ENCODE data around the gene ANP32B. TPM values are rescaled to one million over a fixed set of nuclear protein-coding genes. Genes with fewer than 3 reads are reported as not detected.

Gene ANP32B
- total RNA-seq, 1 donor from 2014 or later, result 98.5 TPM

- H2AFZ ChIP-seq (ENCODE audit: low read depth, low read length), result no peak overlapping the region
- no peaks in the 10 kb centered on the region for H3K36me3 ChIP-seq (ENCODE audit: insufficient read depth, low read length)
- Mint-ChIP-seq H3K27ac (ENCODE audit: unreplicated experiment) (no peak overlapping the region), H3K4me1 (ENCODE audit: low read depth, unreplicated experiment) (peaks cover 7% of the 10 kb centered on the region), H3K36me3 (ENCODE audit: low read depth, unreplicated experiment) (peaks cover 14% of the 10 kb centered on the region), H3K27me3 (ENCODE audit: low read depth, unreplicated experiment) (no peaks in the 10 kb centered on the region), H3K9me3 (ENCODE audit: unreplicated experiment) (no peaks in the 10 kb centered on the region), H3K4me3 (ENCODE audit: unreplicated experiment) (no peak overlapping the region)
- H3K27me3 ChIP-seq (ENCODE audit: insufficient read depth, low read length), result no peaks in the 10 kb centered on the region
- no peak overlapping the region for H3K9ac ChIP-seq (ENCODE audit: low read length)
- no peaks in the 10 kb centered on the region for H4K20me1 ChIP-seq (ENCODE audit: insufficient read depth, low read length)
- no peak overlapping the region for H3K4me3 ChIP-seq (ENCODE audit: insufficient read depth, low read depth, low read length)
- H3K4me1 ChIP-seq (ENCODE audit: insufficient read depth, low read length), result peaks cover 9% of the 10 kb centered on the region
- FAIRE-seq, result no peak
- H3K9me3 ChIP-seq (ENCODE audit: insufficient read depth, low read depth, low read length), result no peaks in the 10 kb centered on the region
- no peak for TF ChIP-seq EZH2 (IDR thresholded peaks at IDR 0.05; ENCODE audit: insufficient read depth, low read length)
- no peak for TF ChIP-seq CTCF (IDR thresholded peaks at IDR 0.05; ENCODE audit: insufficient read depth, low read depth, low read length)
- no peak overlapping the region for H3K4me2 ChIP-seq (ENCODE audit: low read length)
- H3K79me2 ChIP-seq (ENCODE audit: insufficient read depth, low read length), result no peaks in the 10 kb centered on the region
- DNase-seq (ENCODE audit: low read depth), result no peak
- H3K27ac ChIP-seq (ENCODE audit: low read depth, low read length), result no peak overlapping the region
These were observed 41.6 kb downstream of the ANP32B start for GRCh38 chr9:98024702-98025101.

GRCh38 chr9:98031169-98031568, 48.0 kb downstream of the ANP32B start:
- no peak overlapping the region for H3K4me2 ChIP-seq (ENCODE audit: low read length)
- no peak for TF ChIP-seq EZH2 (IDR thresholded peaks at IDR 0.05; ENCODE audit: insufficient read depth, low read length)
- no peak for TF ChIP-seq CTCF (IDR thresholded peaks at IDR 0.05; ENCODE audit: insufficient read depth, low read depth, low read length)
- no peak overlapping the region for H3K27ac ChIP-seq (ENCODE audit: low read depth, low read length)
- no peaks in the 10 kb centered on the region for H3K27me3 ChIP-seq (ENCODE audit: insufficient read depth, low read length)
- H3K27ac Mint-ChIP-seq (ENCODE audit: unreplicated experiment), result no peak overlapping the region
- no peaks in the 10 kb centered on the region for H3K9me3 Mint-ChIP-seq (ENCODE audit: unreplicated experiment)
- no peak overlapping the region for H3K4me3 ChIP-seq (ENCODE audit: insufficient read depth, low read depth, low read length)
- no peaks in the 10 kb centered on the region for H3K9me3 ChIP-seq (ENCODE audit: insufficient read depth, low read depth, low read length)
- H3K79me2 ChIP-seq (ENCODE audit: insufficient read depth, low read length), result no peaks in the 10 kb centered on the region
- FAIRE-seq (no peak), DNase-seq (ENCODE audit: low read depth) (no peak)
- H3K4me1 ChIP-seq (ENCODE audit: insufficient read depth, low read length), result peaks cover 12% of the 10 kb centered on the region
- H3K36me3 Mint-ChIP-seq (ENCODE audit: low read depth, unreplicated experiment), result peaks cover 2% of the 10 kb centered on the region
- no peak overlapping the region for H2AFZ ChIP-seq (ENCODE audit: low read depth, low read length)
- no peak overlapping the region for H3K9ac ChIP-seq (ENCODE audit: low read length)
- H4K20me1 ChIP-seq (ENCODE audit: insufficient read depth, low read length), result no peaks in the 10 kb centered on the region
- H3K4me3 Mint-ChIP-seq (ENCODE audit: unreplicated experiment), result no peak overlapping the region
- peaks cover 5% of the 10 kb centered on the region for H3K27me3 Mint-ChIP-seq (ENCODE audit: low read depth, unreplicated experiment)
- no peaks in the 10 kb centered on the region for H3K36me3 ChIP-seq (ENCODE audit: insufficient read depth, low read length)
- H3K4me1 Mint-ChIP-seq (ENCODE audit: low read depth, unreplicated experiment), result peaks cover 7% of the 10 kb centered on the region

DNA sequence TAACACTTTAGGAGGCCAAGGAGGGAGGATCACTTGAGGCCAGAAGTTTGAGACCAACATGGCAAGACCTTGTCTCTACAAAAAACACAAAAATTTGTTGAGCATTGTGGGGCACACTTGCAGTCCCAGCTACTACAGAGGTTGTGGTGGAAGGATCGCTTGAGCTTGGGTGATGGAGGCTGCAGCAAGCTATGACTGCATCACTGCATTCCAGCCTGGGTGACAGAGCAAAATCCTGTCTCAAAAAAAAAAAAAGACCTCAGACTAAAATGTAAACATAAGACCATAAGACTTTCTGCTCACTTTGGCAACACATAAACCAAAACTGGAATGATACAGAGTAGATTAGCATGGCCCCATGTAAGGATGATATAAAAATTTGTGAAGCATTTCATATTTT, 48.8 kb downstream of the ANP32B start:
- Histone ChIP-seq H3K9me3 (ENCODE audit: insufficient read depth, low read depth, low read length) (no peaks in the 10 kb centered on the region), H3K4me3 (ENCODE audit: insufficient read depth, low read depth, low read length) (no peak overlapping the region), H3K79me2 (ENCODE audit: insufficient read depth, low read length) (no peaks in the 10 kb centered on the region), H3K4me2 (ENCODE audit: low read length) (peak overlapping the region; percentile 4), H4K20me1 (ENCODE audit: insufficient read depth, low read length) (no peaks in the 10 kb centered on the region), H3K27ac (ENCODE audit: low read depth, low read length) (peak overlapping the region; percentile 48), H3K4me1 (ENCODE audit: insufficient read depth, low read length) (peaks cover 16% of the 10 kb centered on the region), H3K9ac (ENCODE audit: low read length) (no peak overlapping the region), H2AFZ (ENCODE audit: low read depth, low read length) (no peak overlapping the region), H3K27me3 (ENCODE audit: insufficient read depth, low read length) (no peaks in the 10 kb centered on the region), H3K36me3 (ENCODE audit: insufficient read depth, low read length) (no peaks in the 10 kb centered on the region)
- no peaks in the 10 kb centered on the region for H3K9me3 Mint-ChIP-seq (ENCODE audit: unreplicated experiment)
- FAIRE-seq, result no peak
- H3K36me3 Mint-ChIP-seq (ENCODE audit: low read depth, unreplicated experiment), result peaks cover 2% of the 10 kb centered on the region
- H3K4me1 Mint-ChIP-seq (ENCODE audit: low read depth, unreplicated experiment), result peaks cover 7% of the 10 kb centered on the region
- H3K4me3 Mint-ChIP-seq (ENCODE audit: unreplicated experiment), result peak overlapping the region; percentile 15
- H3K27me3 Mint-ChIP-seq (ENCODE audit: low read depth, unreplicated experiment), result peaks cover 7% of the 10 kb centered on the region
- H3K27ac Mint-ChIP-seq (ENCODE audit: unreplicated experiment), result peak overlapping the region; percentile 3
- TF ChIP-seq EZH2 (IDR thresholded peaks at IDR 0.05; ENCODE audit: insufficient read depth, low read length) (no peak), CTCF (IDR thresholded peaks at IDR 0.05; ENCODE audit: insufficient read depth, low read depth, low read length) (no peak)
- DNase-seq (ENCODE audit: low read depth), result peak; percentile 60

Data from astrocyte (in vitro differentiated cells and primary cell).